Heart left ventricle (tissue), 13 donors: Measurements from ENCODE around the gene FBL.
"Not testable (repeated sequence)": the region's sequence is repeated elsewhere in the genome, so short reads cannot be mapped to it uniquely, and the experiment has no call there.

Experiments
- CTCF ChIP-seq, 12 donors: fragments of 200-600 bp; sonication (generic) in 4 of 12; IDR thresholded peaks; one replicate each; pipeline versions ENCODE4 v1.5.0 to v1.8.0; 2018 to 2022; ENCODE audit warnings: antibody characterized with exemption in 12 of 12, mild to moderate bottlenecking in 5 of 12
- POLR2A ChIP-seq, 2 donors: fragments of 450-650 bp; IDR thresholded peaks; one replicate each; pipeline ENCODE4 v1.6.1; 2017; ENCODE audit warnings: antibody characterized with exemption in 2 of 2, mild to moderate bottlenecking in 2 of 2, moderate library complexity in 2 of 2
- donor health status: ischemic (EF 13 %, LVEDD 7.1; RV severe dilation, severe dysfunction).
- donor health status: DM: no; HTN: yes; CAD: no.
- donor health status: DM: no; HTN: no; CAD: no.
- donor health status: ischemic (EF 25% LVEDD 6.9; RV normal size, moderate dysfunction).
- donor health status: ischemic (EF 25% LVEDD 5.7; RV mildly dilated, moderate dysfunction).
- donor health status: ischemic (EF 35%, LVEDD 5.7; RV mildly dilated, moderate dysfunction).
- donor health status: nonischemic (EF 11% LVEDD 7.7; RV severe dilation, severe dysfunction).
- donor health status: DM: yes; HTN: yes; CAD: no.
- donor health status: PGD.
- donor health status: ischemic (EF 29% LVEDD 5.4; RV normal size, mild dysfunction).
- donor health status: nonischemic (EF 23%, LVEDD 6.1; RV moderate dilation, normal function).

- not testable (repeated sequence) for TF ChIP-seq CTCF, POLR2A (IDR thresholded peaks at IDR 0.05)
Observed at GRCh38 chr19:39882645-39883044, 36.5 kb upstream of the FBL start.
